Ovary (tissue), 3 donors: ENCODE measurements around the gene ADCY5.

Experiments
- CTCF ChIP-seq, 3 donors: fragments of 450-650 bp in 2 of 3; fragments of 200-600 bp in 1 of 3; IDR thresholded peaks; one replicate each; pipeline versions ENCODE4 v1.5.1 to v1.8.0; 2016 to 2022; ENCODE audit warnings: antibody characterized with exemption in 3 of 3, mild to moderate bottlenecking in 1 of 3
- EP300 ChIP-seq: sonication (generic); formaldehyde crosslinking; IDR thresholded peaks from one replicate; pipeline ENCODE4 v1.6.1; 2017; ENCODE audit warnings: antibody characterized with exemption
- donor health status: DM: no; HTN: no; CAD: no.

DNA sequence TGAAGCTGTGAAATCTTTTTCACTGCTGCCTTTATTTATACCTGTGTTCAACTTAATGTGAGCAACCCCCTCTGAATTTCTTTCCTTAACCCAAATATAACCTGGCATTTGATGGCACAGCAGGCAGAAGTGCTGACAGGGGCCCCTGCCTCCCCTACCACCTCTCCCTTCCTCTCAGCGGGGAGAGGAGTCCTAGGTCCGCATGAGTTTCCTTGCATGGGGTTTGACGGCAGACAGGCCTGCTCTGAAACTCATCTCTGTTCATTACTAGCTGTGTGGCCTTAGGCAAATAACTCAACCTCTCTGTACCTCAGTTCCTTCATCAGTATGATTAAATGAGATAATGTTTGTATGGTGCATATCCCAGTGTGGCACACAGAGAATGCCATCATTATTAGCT, 167.5 kb downstream of the ADCY5 start:
- TF ChIP-seq CTCF (IDR thresholded peaks at IDR 0.05) (no peak), EP300 (no peak)
